GM19238 (cell line): ENCODE results near the gene CRIP3.
"Not testable (repeated sequence)": the region's sequence is repeated elsewhere in the genome, so short reads cannot be mapped to it uniquely, and the experiment has no call there.

Experiments used
- DNase-seq: peaks from one replicate; pipeline ENCODE4 v3.0.0; 2011; ENCODE audit warnings: low spot score; ENCODE audit not compliant: insufficient read length

The CRIP3 gene, protein sequence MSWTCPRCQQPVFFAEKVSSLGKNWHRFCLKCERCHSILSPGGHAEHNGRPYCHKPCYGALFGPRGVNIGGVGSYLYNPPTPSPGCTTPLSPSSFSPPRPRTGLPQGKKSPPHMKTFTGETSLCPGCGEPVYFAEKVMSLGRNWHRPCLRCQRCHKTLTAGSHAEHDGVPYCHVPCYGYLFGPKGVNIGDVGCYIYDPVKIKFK

DNA sequence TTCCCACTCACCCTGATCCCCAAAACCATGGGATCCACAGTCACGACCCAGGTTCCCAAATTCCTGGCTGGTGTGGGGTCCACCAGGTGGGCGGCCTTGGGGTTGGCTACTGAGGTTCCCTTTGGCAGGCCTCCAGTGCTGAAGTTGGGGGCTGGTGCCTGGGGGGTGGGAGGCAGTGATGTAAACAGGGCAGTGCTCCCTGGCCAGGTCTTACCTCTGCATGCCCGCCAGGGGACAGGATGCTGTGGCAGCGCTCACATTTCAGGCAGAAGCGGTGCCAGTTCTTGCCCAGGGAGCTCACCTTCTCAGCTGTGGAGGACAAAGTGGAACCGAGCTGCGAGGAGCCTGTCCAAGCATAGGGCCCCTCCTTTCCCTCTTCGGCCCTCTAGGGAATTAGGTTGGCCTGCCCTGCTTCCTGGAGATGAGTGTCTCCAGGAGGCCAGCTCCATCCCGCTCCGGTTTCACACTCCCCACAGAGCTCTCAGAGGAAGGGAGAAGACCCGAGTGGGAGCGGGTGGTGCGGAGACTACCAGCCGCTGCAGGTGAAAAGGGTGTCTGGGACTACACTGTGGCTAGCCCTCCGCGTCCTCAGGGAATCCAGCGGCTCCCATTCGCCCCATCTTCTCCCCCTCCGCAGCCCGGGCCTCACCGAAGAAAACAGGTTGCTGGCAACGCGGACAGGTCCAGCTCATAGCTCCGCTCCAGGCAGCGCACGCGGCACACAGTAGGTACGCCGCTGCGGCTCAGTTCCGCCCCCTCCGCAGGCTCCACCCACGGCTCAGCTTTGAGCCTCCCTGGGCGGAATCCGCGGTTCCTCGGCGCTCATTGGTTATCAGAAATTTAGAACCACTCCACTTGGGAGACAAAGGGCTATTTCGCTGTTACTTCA lies at the start of gene CRIP3:
TSS of gene CRIP3 (minus strand) at position 726 of the 889 bp plus-strand sequence. CDS start at position 692, 34 bp downstream.
- DNase-seq: peak; percentile 45

DNA sequence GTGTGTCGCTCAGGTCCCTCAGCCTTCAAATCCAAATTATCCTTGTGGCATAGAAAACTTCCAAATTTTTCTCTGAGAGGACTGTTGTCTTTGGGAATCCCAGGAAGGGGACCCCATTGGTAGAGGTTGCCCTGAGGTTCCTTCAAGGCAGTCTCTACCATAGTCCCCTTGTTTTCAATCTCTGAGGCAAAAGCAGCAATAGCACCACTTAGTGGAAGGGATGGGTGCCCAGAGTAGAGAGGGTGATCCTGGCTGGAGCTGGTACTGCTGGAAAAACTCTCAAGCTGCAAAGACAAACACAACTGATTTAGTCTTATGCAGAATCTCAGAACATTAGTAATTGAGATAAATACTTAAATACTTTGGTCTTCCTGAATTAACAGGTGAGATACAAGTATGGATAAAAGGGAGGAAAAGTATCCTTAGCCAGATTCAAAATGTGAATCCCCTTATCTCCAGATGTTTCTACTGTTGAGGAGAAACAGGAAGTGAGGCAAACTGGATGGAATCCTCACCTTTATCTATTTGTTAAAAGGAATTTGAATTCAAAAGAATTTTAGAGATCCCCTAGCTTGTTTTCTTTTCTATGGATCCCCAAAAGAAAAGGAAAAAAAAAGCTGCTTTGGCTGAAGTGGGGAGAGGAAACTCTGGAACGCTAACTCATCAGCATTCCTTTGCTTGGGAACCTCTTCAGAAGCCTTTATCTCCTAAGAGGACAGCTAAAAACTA lies 47.4 kb upstream of the CRIP3 start:
- DNase-seq: no peak

DNA sequence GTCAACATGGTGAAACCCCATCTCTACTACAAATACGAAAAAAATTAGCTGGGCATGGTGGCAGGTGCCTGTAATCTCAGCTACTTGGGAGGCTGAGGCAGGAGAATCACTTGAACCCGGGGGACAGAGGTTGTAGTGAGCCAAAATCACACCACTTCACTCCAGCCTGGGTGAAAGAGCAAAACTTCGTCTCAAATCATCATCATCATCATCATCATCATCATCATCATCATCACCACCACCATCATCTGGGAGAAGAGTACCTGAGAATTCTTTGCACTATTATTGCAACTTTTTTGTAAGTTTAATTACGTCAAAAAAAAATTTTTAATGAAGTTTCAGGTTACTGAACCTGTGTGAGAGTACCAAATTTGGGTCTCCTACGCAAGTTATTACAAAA lies 43.3 kb upstream of the CRIP3 start:
- not testable (repeated sequence) for DNase-seq

DNA sequence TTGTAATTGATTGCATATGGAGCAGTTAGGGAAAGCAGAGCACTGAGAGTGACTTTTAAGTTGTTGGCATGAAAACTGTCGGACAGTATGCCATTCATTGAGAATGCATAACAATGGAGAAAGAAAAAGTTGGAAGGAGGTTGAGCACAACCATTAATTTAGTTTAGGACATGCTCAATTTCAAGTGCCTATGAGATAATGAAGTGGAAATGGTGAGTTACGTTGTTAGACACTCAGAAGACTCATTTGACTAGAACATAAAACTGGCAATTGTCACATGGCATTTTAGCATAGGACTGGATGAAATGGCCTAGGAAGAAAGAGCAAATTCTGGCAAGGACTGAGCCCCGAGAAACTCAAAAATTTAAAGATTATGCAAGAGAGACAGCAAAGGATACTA lies 38.8 kb upstream of the CRIP3 start:
- DNase-seq: no peak

DNA sequence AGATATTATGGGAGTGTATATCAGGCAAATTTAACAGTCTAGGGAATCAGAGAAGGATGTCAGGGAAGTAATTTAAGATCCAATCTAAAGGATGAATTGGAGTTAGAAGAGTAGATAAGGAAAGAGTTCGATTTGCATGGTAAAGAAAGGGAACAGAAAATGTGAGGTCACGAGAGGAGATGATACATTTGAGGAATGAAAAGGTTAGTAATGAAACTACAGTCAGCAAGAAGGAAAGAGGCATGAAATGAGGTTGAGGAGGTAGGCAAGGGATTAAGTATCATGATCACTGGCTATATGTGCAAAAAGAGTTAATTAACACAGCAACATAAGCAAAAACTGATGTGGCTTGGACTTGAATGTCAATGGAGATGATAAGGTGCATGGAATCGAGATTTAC lies 38.4 kb upstream of the CRIP3 start:
- no peak for DNase-seq

DNA sequence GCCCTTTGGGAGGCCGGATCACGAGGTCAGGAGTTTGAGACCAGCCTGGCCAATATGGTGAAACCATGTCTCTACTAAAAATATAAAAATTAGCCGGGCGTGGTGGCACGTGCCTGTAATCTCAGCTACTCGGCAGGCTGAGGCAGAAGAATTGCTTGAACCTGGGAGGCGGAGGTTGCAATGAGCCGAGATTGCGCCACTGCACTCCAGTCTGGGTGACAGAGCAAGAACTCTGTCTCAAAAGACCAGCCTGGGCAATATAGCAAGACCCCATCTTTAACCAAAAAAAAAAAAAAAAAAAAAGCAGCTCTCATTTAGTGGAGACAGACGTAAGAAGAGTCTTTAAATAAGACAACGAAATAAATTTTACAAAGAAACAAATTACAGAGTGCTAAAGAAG lies 37.6 kb upstream of the CRIP3 start:
- DNase-seq: not testable (repeated sequence)

DNA sequence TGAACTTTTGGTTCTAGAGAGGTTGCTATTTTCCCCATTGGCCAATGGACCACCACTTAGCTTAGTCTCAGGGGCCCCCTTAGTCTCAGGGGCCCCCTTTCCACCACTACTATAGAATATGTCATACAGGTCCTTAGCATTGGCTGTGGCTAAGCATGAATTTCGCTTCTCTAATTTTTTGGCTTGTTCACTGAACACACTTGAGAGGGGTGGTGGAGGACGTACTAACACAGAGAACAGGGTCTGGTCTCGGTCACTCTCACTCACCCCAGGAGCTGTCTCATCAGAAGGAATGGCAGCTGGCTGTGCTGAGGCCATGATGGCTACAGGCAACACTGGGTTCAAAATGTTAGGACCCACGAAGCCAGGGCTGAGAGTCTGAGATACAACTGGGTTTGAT lies 30.5 kb upstream of the CRIP3 start:
- DNase-seq: peak; percentile 31

DNA sequence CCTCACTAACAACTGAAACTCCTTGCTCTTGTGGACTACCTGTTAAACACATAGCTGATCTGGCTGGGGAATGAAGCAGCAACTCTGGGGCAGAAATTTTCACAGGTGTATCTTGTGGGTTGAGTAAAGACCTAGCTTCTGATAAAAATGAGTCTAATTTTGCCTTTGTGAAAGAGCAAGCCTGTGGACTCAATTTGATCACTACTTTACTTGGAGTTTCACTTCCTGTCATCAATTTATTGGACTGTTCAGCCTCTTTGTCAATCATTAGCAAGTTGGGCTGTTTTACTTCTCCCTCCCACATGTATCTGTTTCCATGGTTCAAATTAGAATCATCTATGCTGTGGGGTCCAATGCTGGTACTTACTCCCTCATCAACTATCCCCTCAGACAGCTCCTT lies 29.6 kb upstream of the CRIP3 start:
- no peak for DNase-seq

DNA sequence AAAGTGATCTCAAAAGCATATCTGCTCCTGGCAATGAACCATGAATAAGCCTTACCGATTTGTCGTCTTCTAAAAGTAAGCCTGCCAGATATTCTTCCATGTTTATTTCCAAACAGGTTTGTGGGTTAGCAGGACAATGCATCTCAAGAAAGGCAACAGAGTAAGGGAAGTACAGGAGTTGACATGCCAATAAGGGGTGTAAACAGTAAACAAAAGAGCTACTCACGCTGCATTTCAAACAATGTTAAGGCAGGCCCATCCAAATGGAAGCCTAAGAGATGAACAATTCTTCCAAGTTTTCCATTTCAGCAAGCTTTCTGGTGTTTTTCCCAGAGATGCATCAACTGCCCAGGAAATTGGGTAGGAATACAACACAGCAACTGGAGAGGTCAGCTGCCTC lies 27.8 kb upstream of the CRIP3 start:
- DNase-seq: no peak

DNA sequence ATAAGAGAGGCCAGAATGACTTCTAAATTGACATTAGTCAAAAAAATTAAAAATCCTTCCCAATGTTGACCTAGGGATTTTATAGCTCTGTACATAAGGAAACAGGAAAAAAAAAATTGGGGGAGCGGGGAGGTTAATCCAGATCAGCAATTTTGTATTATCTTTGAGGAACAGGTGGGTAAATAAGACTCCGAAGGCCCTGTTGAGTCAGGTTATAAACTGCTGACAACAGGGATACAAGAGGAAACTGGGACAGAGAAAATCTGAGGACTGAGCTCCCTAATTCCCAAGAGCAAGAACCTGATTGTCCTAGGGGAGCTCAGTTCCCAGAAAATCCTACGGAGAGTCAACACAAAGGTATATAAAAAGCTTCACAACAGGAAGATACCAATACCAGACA lies 26.8 kb upstream of the CRIP3 start:
- DNase-seq: no peak

DNA sequence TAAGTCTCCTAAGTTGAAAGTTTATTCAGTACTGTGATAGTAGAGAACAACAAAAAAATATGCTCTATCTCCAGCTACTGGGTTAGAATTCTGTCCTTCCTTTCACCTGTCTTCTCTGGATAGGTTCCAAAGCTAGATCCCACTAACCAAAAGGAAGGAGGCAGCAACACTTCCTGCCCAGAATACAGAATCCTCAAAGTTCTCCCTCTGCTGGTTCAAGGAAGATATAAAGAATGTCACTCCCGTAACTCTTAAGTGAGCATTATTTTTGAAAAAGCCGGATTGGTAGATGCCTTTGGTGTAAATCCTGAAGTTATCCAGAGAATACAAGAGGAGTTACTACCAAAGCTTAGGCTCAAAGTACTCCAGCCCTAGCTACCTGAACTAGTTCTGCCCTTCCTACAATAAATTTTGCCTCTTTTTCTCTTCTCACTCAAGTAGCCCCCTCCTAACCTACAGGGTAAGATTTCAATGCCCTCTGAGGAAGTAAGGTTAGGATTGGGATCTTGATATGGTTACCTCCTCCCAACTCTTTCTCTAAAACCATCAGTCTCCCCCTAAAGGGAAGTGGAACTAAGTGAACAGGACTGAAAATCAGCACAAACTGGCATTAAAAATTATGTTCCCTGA lies 26.0 kb upstream of the CRIP3 start:
- no peak for DNase-seq

DNA sequence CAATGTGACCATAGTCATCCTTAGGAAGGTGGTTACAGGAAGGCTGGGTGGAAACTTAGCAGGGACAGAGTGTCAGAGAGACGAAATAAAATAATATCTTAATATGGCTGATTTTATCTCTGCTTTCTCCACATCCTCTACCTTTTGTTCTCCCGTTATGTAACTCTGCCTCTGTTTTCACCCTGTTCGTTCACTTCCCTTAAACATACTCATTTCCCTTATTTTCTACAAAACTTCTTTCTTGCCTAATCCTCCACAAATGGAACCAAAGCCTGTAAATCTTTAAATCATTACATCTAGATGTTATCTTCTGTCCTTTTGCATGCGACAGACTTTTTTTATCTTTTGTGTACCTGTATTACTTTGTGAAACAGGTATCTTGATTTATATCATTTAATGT lies 23.3 kb upstream of the CRIP3 start:
- DNase-seq: no peak

DNA sequence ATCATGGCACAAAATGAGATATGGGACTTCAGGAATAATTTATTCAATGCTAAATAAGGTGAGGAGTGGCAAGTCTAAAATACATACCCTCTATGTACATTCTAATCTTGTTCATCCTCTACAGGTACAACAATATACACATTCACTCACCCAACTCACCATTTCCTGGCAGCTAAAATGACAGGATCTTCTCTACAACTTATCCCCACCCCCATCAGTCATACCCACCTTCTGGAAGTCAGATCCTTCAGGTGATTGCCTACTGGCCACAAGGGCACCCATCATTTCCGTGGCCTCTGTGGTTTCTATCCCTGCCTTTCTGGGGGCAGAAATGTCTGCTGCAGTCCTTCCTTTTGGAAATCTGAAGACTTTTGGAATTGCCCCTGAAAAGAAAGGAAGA lies 22.8 kb upstream of the CRIP3 start:
- no peak for DNase-seq

DNA sequence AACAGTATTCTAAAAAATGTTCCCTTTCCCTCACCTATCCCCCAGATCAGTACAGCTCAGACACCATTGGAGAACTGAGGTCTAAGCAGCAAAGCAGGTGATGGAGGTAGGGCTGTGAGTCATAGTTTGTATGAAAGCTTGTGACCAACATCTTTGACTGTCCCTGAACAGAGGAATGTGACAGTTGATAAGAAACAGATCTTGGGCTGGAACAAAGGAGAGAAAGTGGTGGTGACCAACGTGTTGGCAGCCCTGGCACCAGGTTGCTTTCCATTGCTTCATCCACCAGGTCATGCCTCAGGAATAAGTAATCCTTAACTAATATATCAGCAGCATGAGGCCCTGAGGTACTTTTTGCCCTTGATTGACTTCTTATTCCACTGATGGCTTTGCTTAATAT lies 19.9 kb upstream of the CRIP3 start:
- no peak for DNase-seq

DNA sequence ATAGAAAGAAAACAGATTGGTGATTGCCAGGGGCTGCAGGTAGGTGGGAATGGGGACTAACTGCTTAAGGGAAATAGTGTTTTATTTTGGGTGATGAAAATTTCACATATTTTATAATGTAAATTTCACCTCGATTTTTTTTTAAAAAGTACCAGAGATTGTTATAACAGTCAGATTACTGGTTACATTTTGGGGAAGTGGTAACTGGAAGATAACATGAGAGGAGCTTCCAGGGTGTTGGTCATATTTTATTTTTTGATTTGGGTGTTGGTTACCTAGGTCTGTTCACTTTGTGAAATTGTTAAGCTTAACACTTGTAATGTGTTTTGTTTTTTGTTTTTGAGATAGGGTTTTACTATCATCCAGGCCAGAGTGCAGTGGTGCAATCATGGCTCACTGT lies 17.2 kb upstream of the CRIP3 start:
- DNase-seq: no peak

DNA sequence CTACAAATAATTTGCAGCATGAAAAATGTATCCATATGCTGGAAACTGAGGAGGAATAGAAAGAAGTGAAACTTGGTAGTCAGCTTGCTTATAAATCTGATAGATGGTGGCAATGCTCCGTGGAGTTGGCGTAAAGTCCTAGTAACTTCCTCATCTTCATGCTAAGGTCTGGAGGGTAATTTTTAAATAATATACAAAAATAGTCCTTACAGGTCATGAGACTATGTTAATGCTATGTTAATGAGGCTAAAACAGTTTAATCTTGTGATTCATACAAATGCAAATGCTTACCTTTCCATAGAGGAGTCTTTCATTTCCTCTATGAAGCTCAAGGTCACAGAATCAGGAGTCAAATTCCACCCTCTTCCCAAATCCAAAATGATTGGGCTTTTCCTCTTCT lies 9.4 kb upstream of the CRIP3 start:
- DNase-seq: no peak

DNA sequence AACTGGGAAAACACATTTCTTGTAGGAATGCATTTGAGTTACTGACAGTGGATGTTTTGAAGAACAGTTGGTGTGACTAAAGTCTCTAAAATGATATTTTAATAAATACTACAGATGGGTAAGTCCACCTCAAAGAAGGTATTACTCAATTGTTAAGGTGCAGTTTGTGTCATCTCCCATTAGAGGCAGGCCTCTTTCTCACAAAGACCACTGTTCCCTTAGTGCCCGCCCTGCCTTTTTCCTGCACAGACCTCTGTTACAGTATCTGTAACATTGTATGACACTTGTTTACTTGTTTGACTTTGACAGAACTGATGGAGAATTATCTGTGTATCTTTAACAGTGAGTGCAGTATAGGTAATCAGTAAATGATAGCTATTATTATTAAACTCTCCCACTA lies 5.2 kb upstream of the CRIP3 start:
- no peak for DNase-seq

DNA sequence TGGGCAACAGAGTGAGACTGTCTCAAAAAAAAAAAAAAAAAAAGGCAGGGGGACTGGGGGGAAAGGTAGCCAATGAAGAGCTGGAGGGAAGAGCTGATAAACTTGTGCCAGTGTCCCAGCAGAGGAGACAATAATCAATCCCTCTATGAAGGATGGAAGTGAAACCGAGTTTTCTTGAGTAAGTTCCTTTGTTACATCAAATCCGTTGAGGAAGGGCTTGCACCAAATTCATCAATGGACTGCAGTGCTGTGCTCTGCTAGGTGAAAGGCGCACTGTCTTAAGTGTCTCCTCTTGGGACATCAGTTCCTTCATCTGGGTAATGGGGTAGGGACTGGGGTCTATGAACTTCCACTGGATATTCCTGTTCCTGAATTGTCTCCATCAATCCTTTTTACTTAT lies 3.0 kb upstream of the CRIP3 start:
- DNase-seq: no peak

DNA sequence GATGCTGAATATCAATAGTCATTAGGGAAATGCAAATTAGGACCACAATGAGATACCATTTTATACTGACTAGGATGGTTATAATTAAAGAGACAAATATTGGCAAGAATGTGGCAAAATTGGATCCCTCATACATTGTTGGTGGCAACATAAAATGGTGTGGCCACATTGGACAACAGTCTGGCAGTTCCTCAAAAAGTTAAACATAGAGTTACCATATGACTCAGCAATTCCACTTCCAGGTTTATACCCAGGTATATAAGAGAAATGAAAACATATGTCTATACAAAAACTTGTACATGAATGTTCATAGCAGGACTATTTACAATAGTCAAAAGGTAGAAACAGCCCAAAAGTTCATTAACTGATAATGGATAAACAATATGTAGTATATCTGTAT lies 2.0 kb upstream of the CRIP3 start:
- DNase-seq: no peak

DNA sequence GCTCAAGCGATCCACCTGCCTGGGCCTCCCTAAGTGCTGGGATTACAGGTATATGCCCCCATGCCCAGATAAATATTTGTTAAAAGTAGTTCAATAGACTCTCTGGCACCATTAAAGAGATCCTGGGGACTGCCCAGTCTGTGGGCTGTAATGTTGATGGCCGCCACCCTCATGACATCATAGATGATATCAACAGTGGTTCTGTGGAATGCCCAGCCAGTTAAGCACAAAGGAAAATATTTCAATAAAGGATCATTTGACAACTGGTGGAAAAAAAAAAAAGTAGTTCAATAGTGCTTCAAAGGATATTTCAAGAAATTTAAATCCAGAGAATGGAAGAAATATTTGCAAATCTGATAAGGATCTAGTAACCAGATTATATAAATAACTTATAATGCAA lies 1.5 kb upstream of the CRIP3 start:
- no peak for DNase-seq

DNA sequence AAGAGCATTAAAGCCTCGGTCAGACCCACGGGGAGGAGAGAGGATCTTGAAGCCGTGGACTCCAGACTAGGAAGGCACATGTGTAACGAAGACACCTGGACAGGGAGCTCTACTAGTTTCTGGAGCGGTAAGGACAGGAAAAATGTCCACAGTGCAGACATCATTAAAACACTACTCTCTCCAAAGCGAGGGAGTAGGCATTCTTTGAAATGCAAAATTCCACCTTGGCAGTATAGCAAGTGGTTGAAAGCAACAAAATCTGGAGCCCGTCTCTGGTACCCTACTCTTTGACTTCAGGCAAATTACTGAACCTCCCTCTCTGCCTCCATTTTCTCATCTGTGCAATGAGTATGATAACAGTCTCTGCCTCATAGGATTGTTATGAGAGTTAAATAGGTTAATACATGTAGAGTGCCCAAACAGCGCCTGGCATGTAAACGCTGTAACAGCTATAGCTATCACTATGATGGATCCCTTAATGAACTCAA lies 408 bp upstream of the CRIP3 start:
- no peak for DNase-seq
